Loucy (cell line): ENCODE measurements around the gene TUBA1B.

Experiments
- H2AFZ ChIP-seq: fragments of 200-600 bp; sonication (generic); 2 replicates; pipeline ENCODE4 v1.6.0; 2016; ENCODE audit warnings: antibody characterized with exemption, mild to moderate bottlenecking, low read length, moderate library complexity
- H3F3A ChIP-seq: fragments of 200-600 bp; 2 replicates; pipeline ENCODE4 v1.6.0; 2016; ENCODE audit warnings: antibody characterized with exemption, low read depth, mild to moderate bottlenecking
- H3K27me3 ChIP-seq: fragments of 200-600 bp; sonication (generic); 2 replicates; pipeline ENCODE4 v1.6.1; 2014; ENCODE audit warnings: low read length, mild to moderate bottlenecking; ENCODE audit not compliant: insufficient read depth, poor library complexity, severe bottlenecking
- H3K36me3 ChIP-seq: fragments of 200-600 bp; sonication (generic); 2 replicates; pipeline ENCODE4 v1.6.1; 2016; ENCODE audit warnings: low read length; ENCODE audit not compliant: insufficient read depth
- H3K4me1 ChIP-seq: fragments of 200-600 bp; sonication (generic); 2 replicates; pipeline ENCODE4 v1.5.1; 2014; ENCODE audit warnings: low read length, mild to moderate bottlenecking; ENCODE audit not compliant: insufficient read depth, poor library complexity, severe bottlenecking
- H3K4me2 ChIP-seq: fragments of 200-600 bp; sonication (generic); 2 replicates; pipeline ENCODE4 v1.6.0; 2014; ENCODE audit warnings: antibody characterized with exemption, low read length, low read depth, mild to moderate bottlenecking; ENCODE audit not compliant: poor library complexity, severe bottlenecking
- H3K4me3 ChIP-seq: fragments of 200-600 bp; sonication (generic); 2 replicates; pipeline ENCODE4 v1.5.1; 2014; ENCODE audit warnings: low read length, mild to moderate bottlenecking, mixed read lengths; ENCODE audit not compliant: poor library complexity, severe bottlenecking
- H3K79me2 ChIP-seq: fragments of 200-600 bp; sonication (generic); 2 replicates; pipeline ENCODE4 v1.6.1; 2014; ENCODE audit warnings: low read length; ENCODE audit not compliant: insufficient read depth
- H3K9ac ChIP-seq: fragments of 200-600 bp; sonication (generic); 2 replicates; pipeline ENCODE4 v1.6.0; 2014; ENCODE audit warnings: mild to moderate bottlenecking, low read depth, low read length, moderate library complexity; ENCODE audit not compliant: poor library complexity, severe bottlenecking
- H3K9me2 ChIP-seq: fragments of 200-600 bp; sonication (generic); replicated peaks from 2 replicates; pipeline ENCODE4 v1.6.1; 2016; ENCODE audit warnings: low read depth, low read length, mixed read lengths
- H3K9me3 ChIP-seq: fragments of 200-600 bp; sonication (generic); 2 replicates; pipeline ENCODE4 v1.6.1; 2014; ENCODE audit warnings: mild to moderate bottlenecking, antibody characterized with exemption, low read length, low read depth; ENCODE audit not compliant: insufficient read depth
- H4K20me1 ChIP-seq: fragments of 200-600 bp; sonication (generic); 2 replicates; pipeline ENCODE4 v1.6.0; 2014; ENCODE audit warnings: antibody characterized with exemption, low read length, mild to moderate bottlenecking; ENCODE audit not compliant: insufficient read depth, poor library complexity, severe bottlenecking
- CTCF ChIP-seq: fragments of 200-600 bp; sonication (generic); conservative IDR thresholded peaks from 2 replicates; pipeline ENCODE4 v1.5.1; 2014; ENCODE audit warnings: mild to moderate bottlenecking, antibody characterized with exemption, low read length
- EZH2phosphoT487 ChIP-seq: fragments of 200-600 bp; IDR thresholded peaks from 2 replicates; pipeline ENCODE4 v1.6.1; 2018; ENCODE audit warnings: antibody characterized with exemption, mild to moderate bottlenecking, moderate library complexity, borderline replicate concordance

The TUBA1B gene

GRCh38 chr12:49094975-49095365 lies 36.2 kb downstream of the TUBA1B start:
- Histone ChIP-seq H2AFZ (no peak overlapping the region), H3K79me2 (no peaks in the 10 kb centered on the region), H3K9me3 (no peaks in the 10 kb centered on the region), H3K36me3 (peaks cover 10% of the 10 kb centered on the region; the same call in 1 of the 2 replicates), H3K9ac (no peak overlapping the region), H3F3A (no peaks in the 10 kb centered on the region), H4K20me1 (no peaks in the 10 kb centered on the region), H3K4me3 (no peak overlapping the region), H3K9me2 (no peaks in the 10 kb centered on the region), H3K4me1 (no peaks in the 10 kb centered on the region), H3K4me2 (no peak overlapping the region), H3K27me3 (no peaks in the 10 kb centered on the region)
- TF ChIP-seq CTCF, result no peak
- no peak for TF ChIP-seq EZH2phosphoT487

GRCh38 chr12:49094160-49094974 lies 36.8 kb downstream of the TUBA1B start, which contains the start of gene DHH:
DHH (minus strand) TSS chr12:49094801; CDS start chr12:49094512, 289 bp downstream.
- no peaks in the 10 kb centered on the region for H3K27me3 ChIP-seq
- H3K4me2 ChIP-seq, result no peak within 1 kb of the TSS
- no peak within 1 kb of the TSS for H2AFZ ChIP-seq

GRCh38 chr12:49093792-49094159 lies 37.4 kb downstream of the TUBA1B start:
- Histone ChIP-seq H3K4me1 (peaks cover 7% of the 10 kb centered on the region), H3K27me3 (no peaks in the 10 kb centered on the region), H3K79me2 (no peaks in the 10 kb centered on the region), H2AFZ (no peak overlapping the region), H3K36me3 (peaks cover 8% of the 10 kb centered on the region; the same call in 1 of the 2 replicates), H4K20me1 (no peaks in the 10 kb centered on the region), H3K4me2 (no peak overlapping the region), H3K9me2 (no peaks in the 10 kb centered on the region), H3K9me3 (no peaks in the 10 kb centered on the region), H3K4me3 (no peak overlapping the region), H3K9ac (no peak overlapping the region), H3F3A (no peaks in the 10 kb centered on the region)
- TF ChIP-seq EZH2phosphoT487 (no peak), CTCF (no peak)

More at GRCh38 chr12:49094160-49094974, 36.8 kb downstream of the TUBA1B start, which contains the start of gene DHH:
- H3K9me3 ChIP-seq, result no peaks in the 10 kb centered on the region
- no peak within 1 kb of the TSS for H3K4me3 ChIP-seq
- H4K20me1 ChIP-seq, result no peaks in the 10 kb centered on the region
- H3K9me2 ChIP-seq, result no peaks in the 10 kb centered on the region
- H3K79me2 ChIP-seq, result no peaks in the 10 kb centered on the region
- peaks cover 2% of the 10 kb centered on the region for H3K4me1 ChIP-seq
- TF ChIP-seq CTCF (no peak), EZH2phosphoT487 (no peak)
- no peak within 1 kb of the TSS for H3K9ac ChIP-seq
- H3F3A ChIP-seq, result no peaks in the 10 kb centered on the region
- peaks cover 8% of the 10 kb centered on the region; the same call in 1 of the 2 replicates for H3K36me3 ChIP-seq
